ENCODE data around the gene NPM1.

NPM1 gene

GRCh38 chr5:171431251-171431777, 43.7 kb downstream of the NPM1 start:
- no peak for DNase-seq

DNA sequence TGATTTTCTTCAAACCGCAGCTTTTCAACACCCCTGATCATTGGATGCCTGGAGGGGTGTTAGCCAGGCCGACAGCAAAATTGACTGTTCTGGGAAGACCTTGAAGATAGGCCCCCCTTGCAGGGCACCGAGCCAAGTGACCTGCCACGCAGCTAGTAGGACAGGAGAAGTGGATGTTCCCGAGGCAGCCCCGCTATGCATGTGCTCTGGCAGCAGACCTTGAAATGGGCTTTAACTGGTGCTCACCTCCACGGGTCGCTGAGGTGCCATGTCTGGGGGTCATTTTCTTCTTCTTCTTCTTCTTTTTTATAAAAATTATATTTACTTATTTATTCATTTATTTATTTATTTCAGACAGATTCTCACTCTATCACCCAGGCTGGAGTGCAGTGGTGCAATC, 44.4 kb downstream of the NPM1 start:
- DNase-seq: no peak

DNA sequence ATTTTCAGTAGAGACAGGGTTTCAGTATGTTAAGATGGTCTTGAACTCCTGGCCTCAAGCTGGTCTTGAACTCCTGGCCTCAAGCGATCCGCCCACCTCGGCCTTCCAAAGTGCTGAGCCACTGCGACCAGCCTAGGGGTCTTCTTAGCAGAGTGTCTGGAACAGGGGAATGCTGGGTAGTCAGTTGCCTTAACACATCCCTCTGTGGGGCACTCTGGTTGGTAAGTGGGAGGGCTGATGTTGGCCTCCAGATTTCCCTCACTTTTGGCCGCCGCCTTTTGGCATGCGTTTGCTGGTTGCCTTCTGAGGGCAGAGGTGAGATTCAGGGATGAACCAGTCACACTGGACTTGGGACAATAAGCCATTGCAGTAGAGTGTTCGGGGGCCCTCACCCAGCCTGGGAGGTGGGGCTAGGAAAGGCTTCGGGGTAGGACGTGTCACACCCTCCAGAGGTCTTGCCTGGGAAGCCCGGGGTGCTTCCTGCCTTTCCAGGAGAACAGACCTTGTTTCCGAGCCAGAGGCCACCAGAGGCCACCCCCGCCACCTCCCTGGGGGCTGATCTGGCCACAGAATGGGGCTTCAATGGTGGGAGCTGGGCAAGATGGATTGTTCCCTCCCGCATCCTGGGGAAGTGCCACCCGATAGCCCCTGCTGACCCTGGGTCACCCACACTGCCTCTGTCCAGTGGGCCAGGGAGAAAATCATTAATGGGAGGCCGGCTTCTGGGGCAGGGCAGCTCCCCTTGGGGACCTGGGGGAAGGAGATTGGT, 45.1 kb downstream of the NPM1 start:
- DNase-seq: no peak

DNA sequence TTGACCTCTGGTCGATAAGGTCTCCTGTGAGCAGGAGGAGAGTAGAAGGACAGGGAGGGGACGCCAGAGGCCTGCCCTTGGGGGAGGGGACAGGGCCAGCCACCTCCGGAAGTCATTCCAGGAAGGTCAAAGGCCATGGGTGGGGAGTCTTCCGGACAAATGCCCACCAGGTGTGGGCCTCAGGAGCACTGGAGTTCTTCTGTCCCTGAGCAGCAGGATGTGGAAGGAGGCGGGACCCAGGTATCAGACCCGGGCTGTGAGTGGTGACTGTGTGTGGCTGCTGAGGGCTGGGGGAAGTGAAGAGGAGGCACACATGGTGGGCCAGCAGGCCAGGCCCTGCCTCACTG, 45.7 kb downstream of the NPM1 start:
- DNase-seq: no peak

GRCh38 chr5:171433982-171434676, 46.5 kb downstream of the NPM1 start:
- DNase-seq: no peak

DNA sequence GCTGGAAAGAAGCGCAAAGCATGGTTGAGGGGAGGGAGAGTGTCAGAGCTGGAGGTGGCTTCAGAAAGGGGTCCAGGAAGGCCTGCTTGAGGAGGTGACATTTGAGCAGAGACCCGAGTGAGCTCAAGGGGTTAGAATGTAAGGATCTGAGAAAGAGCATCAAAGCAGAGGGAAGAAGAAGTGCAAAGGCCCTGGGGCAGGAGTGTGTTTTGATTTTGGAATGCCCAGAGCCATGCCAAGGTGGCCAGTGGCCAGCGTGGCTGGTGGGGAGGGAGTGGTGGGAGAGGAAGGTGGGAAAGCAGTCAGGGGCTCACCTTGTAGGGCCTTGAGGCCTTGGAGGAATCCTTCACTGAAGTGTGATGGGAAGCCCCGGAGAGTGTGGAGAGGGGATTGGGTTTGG, 47.2 kb downstream of the NPM1 start:
- DNase-seq: no peak

GRCh38 chr5:171435908-171436307, 48.3 kb downstream of the NPM1 start:
- no peak for DNase-seq

GRCh38 chr5:171436804-171437285, 49.2 kb downstream of the NPM1 start:
- no peak for DNase-seq

GRCh38 chr5:171437286-171437821, 49.7 kb downstream of the NPM1 start:
- DNase-seq: no peak

- no peak for DNase-seq
These were observed 51.1 kb downstream of the NPM1 start for GRCh38 chr5:171438738-171439137.

DNA sequence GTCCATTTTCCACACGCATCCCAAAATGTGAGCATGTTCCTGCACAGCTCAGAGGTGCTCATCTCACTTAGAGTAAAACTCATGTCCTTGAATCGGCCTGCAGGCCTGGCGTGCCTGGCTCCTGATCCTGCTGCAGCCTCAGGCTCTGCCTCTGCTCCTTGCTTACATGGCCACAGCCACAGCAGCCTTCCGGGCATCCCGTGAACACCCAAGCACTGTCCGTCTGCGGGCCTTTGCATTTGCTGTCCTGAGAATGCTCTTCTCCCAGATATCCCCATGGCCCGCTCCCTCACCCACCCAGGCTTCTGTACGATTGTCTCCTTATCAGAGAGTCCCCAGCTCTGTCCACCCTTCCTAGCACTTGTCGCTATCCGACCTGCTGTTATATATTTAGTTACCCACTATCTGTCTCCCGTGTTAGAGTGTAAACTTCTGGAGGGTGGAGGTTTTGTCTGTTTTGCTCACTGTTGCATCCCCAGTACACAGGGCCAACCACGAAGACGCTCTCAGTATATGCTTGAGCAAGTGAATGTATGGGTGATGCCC, 53.7 kb downstream of the NPM1 start:
- DNase-seq: no peak

- DNase-seq: no peak
These were observed 54.8 kb downstream of the NPM1 start for GRCh38 chr5:171442287-171443042.

DNA sequence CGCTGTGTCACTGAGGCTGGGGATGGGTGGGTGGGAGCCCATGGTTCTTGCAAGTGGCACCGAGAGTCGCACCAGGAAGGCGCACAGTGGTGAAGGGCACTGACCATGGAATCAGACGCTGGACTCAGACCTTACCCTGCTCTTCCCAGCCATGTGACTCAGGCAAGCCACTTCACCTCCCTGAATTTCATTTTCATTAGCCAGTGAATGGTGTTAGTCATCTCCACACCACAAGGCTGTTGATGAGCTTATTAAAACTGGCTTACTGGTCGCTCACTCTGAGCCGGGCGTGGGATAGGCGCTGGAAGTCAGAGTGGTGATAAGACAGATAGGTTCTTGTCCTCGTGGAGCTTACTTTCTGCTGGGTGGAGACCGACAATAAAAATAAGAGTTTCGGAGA, 56.9 kb downstream of the NPM1 start:
- no peak for DNase-seq

DNA sequence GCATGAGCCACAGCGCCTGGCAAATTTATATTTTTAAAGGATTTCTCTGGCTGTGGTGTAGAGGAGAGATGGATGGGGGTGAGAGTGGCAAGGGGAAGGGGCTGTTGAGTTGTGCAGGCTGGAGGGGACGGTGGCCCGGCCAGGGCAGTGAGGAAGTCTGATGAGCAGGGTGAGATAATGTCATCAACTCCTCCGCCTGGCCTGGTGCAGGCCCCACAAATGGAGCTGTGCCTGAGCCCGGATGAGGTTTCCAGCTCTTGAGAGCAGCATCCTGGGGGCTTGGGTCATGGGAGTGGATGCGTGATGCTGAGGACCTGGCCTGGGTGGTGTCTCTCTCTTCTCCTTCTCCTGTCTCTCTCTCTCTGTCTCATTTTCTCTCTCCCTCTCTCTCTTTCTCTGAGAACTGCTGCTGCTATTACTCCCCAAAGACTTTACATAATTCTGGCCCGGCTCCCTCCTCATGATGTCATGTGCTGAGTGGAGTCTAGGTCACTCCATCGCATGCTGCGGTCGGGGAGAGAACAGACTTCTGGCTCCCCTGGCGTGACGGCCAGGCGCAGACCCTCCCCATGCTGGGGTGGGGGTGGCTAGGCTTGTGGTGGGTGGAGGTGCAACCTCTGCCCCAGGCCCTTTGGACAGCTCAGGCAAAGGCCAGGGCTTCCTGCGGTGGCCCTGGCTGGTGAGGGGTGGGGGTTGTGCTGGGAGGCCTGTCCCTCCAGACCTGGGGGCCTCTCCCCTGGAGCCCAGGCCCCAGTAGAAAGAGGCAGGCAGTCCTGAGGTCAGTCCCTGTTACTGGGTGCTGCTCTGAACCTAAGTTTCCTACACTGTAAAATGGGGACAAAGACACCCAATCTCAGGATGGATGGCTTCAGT, 58.2 kb downstream of the NPM1 start:
- DNase-seq: no peak

- DNase-seq: no peak
These were observed 59.6 kb downstream of the NPM1 start for GRCh38 chr5:171447226-171447625.

GRCh38 chr5:171449426-171449825, 61.8 kb downstream of the NPM1 start:
- no peak for DNase-seq

- DNase-seq: no peak
These were observed 63.0 kb downstream of the NPM1 start for GRCh38 chr5:171450423-171451331.

DNA sequence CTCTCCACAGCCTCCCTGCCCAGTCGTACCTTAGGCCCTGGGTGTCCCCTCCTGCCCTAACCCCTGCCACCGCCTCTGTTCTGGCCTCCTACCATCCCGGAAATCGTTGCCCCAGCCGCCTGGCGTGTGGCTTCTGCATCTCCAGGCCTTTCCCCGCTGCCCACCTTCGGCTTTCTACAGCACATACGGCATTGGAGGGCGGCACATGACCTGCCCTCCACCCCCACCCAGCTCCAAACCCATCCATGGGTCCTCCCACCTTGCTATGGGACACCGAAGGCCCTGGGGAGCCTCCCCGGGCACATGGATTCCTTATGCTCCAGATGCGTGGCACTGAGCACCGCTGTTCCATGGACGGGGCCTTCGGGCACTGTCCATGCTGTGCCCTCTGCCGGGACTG, 63.8 kb downstream of the NPM1 start:
- DNase-seq: no peak

DNA sequence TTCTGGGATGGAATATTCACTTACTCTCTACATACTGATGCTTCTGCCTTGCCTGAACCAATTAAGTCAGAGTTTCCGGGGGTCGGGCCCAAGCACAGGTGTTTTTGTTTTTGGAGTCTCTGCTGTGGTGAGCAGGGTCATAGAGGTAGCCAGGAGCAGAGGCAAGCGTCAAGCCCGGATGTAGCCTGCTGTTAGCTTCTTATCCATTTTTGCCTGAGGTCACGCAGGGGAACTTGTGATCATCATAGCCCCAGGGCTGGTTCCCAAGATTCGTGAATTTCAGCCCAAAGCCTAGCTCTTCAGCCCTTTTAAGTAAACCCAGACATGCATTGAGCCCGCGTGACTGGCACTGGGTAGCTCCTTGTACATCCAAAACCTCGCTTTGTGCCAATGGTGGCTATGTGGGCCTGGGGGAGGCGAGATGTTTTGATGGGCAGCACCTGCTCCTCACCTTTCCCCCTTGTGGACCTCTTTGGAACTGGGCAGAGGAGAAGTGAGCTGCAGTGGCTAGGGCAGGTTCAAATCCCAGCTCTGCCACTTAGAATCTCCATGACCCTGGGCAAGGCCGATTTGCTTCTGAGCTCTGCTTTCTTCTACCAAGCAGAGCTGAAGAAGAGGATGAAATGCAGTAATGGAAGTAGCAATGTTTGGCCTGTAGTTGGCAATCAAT, 65.5 kb downstream of the NPM1 start:
- no peak for DNase-seq

GRCh38 chr5:171453988-171454387, 66.3 kb downstream of the NPM1 start:
- no peak for DNase-seq

Measured in NCI-H1417 treated with DMSO at 0.1 percent for 48 hours (cell line).